IMR-90 (cell line): ENCODE results near the gene ASMTL. TPM values are rescaled to one million over a fixed set of nuclear protein-coding genes. Genes with fewer than 3 reads are reported as not detected.

Experiments used
- ATAC-seq: fragments of 200-7000 bp; cut with Tn5 transposase; 2 replicates; pipeline ENCODE4 v1.9.1; 2020; ENCODE audit warnings: low read depth, mild to moderate bottlenecking, moderate library complexity
- BruUV-seq: library from RNA; stranded (reverse); fragments of 400-500 nt; replicated peaks from 2 replicates; lab custom pipeline; 2021; lab: Mats Ljungman, UMichigan
- CTCF ChIA-PET: fragments of 300-600 bp; formaldehyde crosslinking; extraction: SDS; loops from one replicate; lab custom pipeline; 2021; ENCODE audit warnings: antibody characterized with exemption; lab: Yijun Ruan, JAX
- POLR2A ChIA-PET: fragments of 300-600 bp; sonication (Branson Sonifier 250); formaldehyde crosslinking; loops from one replicate; lab custom pipeline; 2022; ENCODE audit warnings: antibody characterized with exemption; ENCODE audit not compliant: unreplicated experiment; lab: Charles Lee
- DNase-seq: peaks from one replicate; pipeline ENCODE4 v3.0.0; 2013
- H2AFZ ChIP-seq: replicated peaks from 2 replicates; pipeline ENCODE3; 2013; ENCODE audit warnings: low read length, mild to moderate bottlenecking; ENCODE audit not compliant: poor library complexity
- H2AK5ac ChIP-seq: 2 replicates; pipeline ENCODE4 v1.6.1; 2013; ENCODE audit warnings: low read depth, low read length, inconsistent platforms
- H2AK9ac ChIP-seq: replicated peaks from 2 replicates; pipeline ENCODE3; 2013; ENCODE audit warnings: mild to moderate bottlenecking, low read depth, low read length, moderate library complexity; ENCODE audit not compliant: poor library complexity
- H2BK120ac ChIP-seq: 2 replicates; pipeline ENCODE4 v1.6.1; 2013; ENCODE audit warnings: low read depth, low read length, inconsistent platforms
- H2BK15ac ChIP-seq: 3 replicates; pipeline ENCODE4 v1.6.1; 2013; ENCODE audit warnings: low read depth, low read length, inconsistent platforms
- H2BK20ac ChIP-seq: 2 replicates; pipeline ENCODE4 v1.6.1; 2013; ENCODE audit warnings: low read depth, mild to moderate bottlenecking, inconsistent platforms, low read length, moderate library complexity
- H2BK5ac ChIP-seq: 2 replicates; pipeline ENCODE4 v1.6.1; 2013; ENCODE audit warnings: mild to moderate bottlenecking, low read depth, low read length, inconsistent platforms; ENCODE audit not compliant: poor library complexity, severe bottlenecking
- H3K14ac ChIP-seq: replicated peaks from 2 replicates; pipeline ENCODE4 v1.6.1; 2013; ENCODE audit warnings: low read depth, low read length, inconsistent platforms
- H3K18ac ChIP-seq: 2 replicates; pipeline ENCODE4 v1.6.1; 2013; ENCODE audit warnings: low read depth, low read length, control low read depth
- H3K23ac ChIP-seq: 2 replicates; pipeline ENCODE4 v1.6.1; 2013; ENCODE audit warnings: low read depth, low read length, inconsistent platforms
- H3K27ac ChIP-seq: 2 replicates; pipeline ENCODE4 v1.5.1; 2013; ENCODE audit warnings: mild to moderate bottlenecking, control low read depth, low read length; ENCODE audit not compliant: insufficient read depth
- H3K27me3 ChIP-seq: 2 replicates; pipeline ENCODE4 v1.6.1; 2013; ENCODE audit warnings: low read length; ENCODE audit not compliant: control insufficient read depth, insufficient read depth
- H3K36me3 ChIP-seq: 2 replicates; pipeline ENCODE4 v1.6.1; 2013; ENCODE audit warnings: low read length, mixed read lengths; ENCODE audit not compliant: control insufficient read depth, insufficient read depth
- H3K4ac ChIP-seq: 2 replicates; pipeline ENCODE4 v1.6.1; 2013; ENCODE audit warnings: low read depth, low read length, inconsistent platforms
- H3K4me1 ChIP-seq: 2 replicates; pipeline ENCODE4 v1.6.1; 2013; ENCODE audit warnings: low read length, mixed read lengths; ENCODE audit not compliant: control insufficient read depth, insufficient read depth
- H3K4me2 ChIP-seq: 2 replicates; pipeline ENCODE4 v1.6.1; 2013; ENCODE audit warnings: low read depth, mild to moderate bottlenecking, control low read depth, low read length, moderate library complexity
- H3K4me3 ChIP-seq: 2 replicates; pipeline ENCODE4 v1.5.1; 2013; ENCODE audit warnings: low read depth, mild to moderate bottlenecking, control low read depth, low read length, moderate library complexity; ENCODE audit not compliant: insufficient read depth
- H3K56ac ChIP-seq: 2 replicates; pipeline ENCODE4 v1.6.1; 2013; ENCODE audit warnings: low read length, inconsistent platforms; ENCODE audit not compliant: insufficient read depth; ENCODE audit errors: extremely low read depth
- H3K79me1 ChIP-seq, 2 experiments: 2 replicates each; pipeline ENCODE4 v1.6.1; 2013; ENCODE audit warnings: low read length in 2 of 2, inconsistent platforms in 1 of 2, low read depth in 1 of 2
- H3K9ac ChIP-seq: 2 replicates; pipeline ENCODE4 v1.6.1; 2013; ENCODE audit warnings: low read depth, low read length, control low read depth
- H3K9me1 ChIP-seq: 2 replicates; pipeline ENCODE4 v1.6.1; 2013; ENCODE audit warnings: low read length, inconsistent platforms; ENCODE audit not compliant: insufficient read depth
- H3K9me3 ChIP-seq: 2 replicates; pipeline ENCODE4 v1.6.1; 2013; ENCODE audit warnings: low read length; ENCODE audit not compliant: control insufficient read depth, insufficient read depth
- H4K20me1 ChIP-seq: 2 replicates; pipeline ENCODE4 v1.6.1; 2013; ENCODE audit warnings: low read length, inconsistent platforms; ENCODE audit not compliant: insufficient read depth
- H4K5ac ChIP-seq: 2 replicates; pipeline ENCODE4 v1.6.1; 2013; ENCODE audit warnings: mild to moderate bottlenecking, low read depth, low read length, control low read depth
- H4K8ac ChIP-seq, 2 experiments: 2 replicates each; pipeline ENCODE4 v1.6.1; 2013; ENCODE audit warnings: low read depth in 2 of 2, low read length in 2 of 2, control low read depth in 1 of 2, inconsistent platforms in 1 of 2
- H4K91ac ChIP-seq: 2 replicates; pipeline ENCODE4 v1.6.1; 2013; ENCODE audit warnings: low read depth, low read length, inconsistent platforms; ENCODE audit not compliant: insufficient read depth
- BHLHE40 ChIP-seq: fragments of 150-350 bp; IDR thresholded peaks from 2 replicates; pipeline ENCODE4 v1.6.1; 2016; ENCODE audit warnings: mild to moderate bottlenecking, low read depth, low read length
- CEBPB ChIP-seq: IDR thresholded peaks from 2 replicates; pipeline ENCODE4 v1.6.1; 2012; ENCODE audit warnings: low read depth, low read length, improper control_type of control experiment
- CHD1 ChIP-seq: IDR thresholded peaks from 2 replicates; pipeline ENCODE4 v1.6.1; 2012; ENCODE audit warnings: low read depth, low read length, improper control_type of control experiment
- MAFK ChIP-seq: IDR thresholded peaks from 2 replicates; pipeline ENCODE4 v1.6.1; 2012; ENCODE audit warnings: low read depth, low read length, improper control_type of control experiment
- MAZ ChIP-seq: IDR thresholded peaks from 2 replicates; pipeline ENCODE4 v1.6.1; 2012; ENCODE audit warnings: low read depth, mild to moderate bottlenecking, low read length, improper control_type of control experiment, moderate library complexity, borderline replicate concordance
- MXI1 ChIP-seq: IDR thresholded peaks from 2 replicates; pipeline ENCODE4 v1.6.1; 2012; ENCODE audit warnings: low read depth, mild to moderate bottlenecking, low read length, moderate library complexity, borderline replicate concordance
- POLR2A ChIP-seq: IDR thresholded peaks from 2 replicates; pipeline ENCODE4 v1.6.1; 2012; ENCODE audit warnings: mild to moderate bottlenecking, low read depth, low read length
- RAD21 ChIP-seq: IDR thresholded peaks from 2 replicates; pipeline ENCODE4 v1.6.1; 2012; ENCODE audit warnings: low read length, improper control_type of control experiment
- RCOR1 ChIP-seq: IDR thresholded peaks from 2 replicates; pipeline ENCODE4 v1.6.1; 2012; ENCODE audit warnings: mild to moderate bottlenecking, low read length, improper control_type of control experiment; ENCODE audit not compliant: insufficient replicate concordance
- SMC3 ChIP-seq: fragments of 150-350 bp; IDR thresholded peaks from 2 replicates; pipeline ENCODE4 v1.6.1; 2016; ENCODE audit warnings: low read depth, mild to moderate bottlenecking, antibody characterized with exemption, low read length, moderate library complexity
- USF2 ChIP-seq: fragments of 150-350 bp; IDR thresholded peaks from 2 replicates; pipeline ENCODE4 v1.6.1; 2017; ENCODE audit warnings: mild to moderate bottlenecking, antibody characterized with exemption, low read length, low read depth
- WGBS, 2 experiments: methylation state at CpG; one replicate each; pipeline versions ENCODE4 v1.1.5 to v1.1.7; 2013; ENCODE audit warnings: missing lambda C conversion rate in 2 of 2; ENCODE audit not compliant: insufficient read length in 1 of 2; ENCODE audit errors: extremely low coverage in 2 of 2; 5-methylcytosine and 5-hydroxymethylcytosine counted together
- dilution Hi-C: fragments of 300-500 bp; cut with HindIII; formaldehyde crosslinking; loops from one replicate; pipeline ENCODE4 v1.14.3; 2018; ENCODE audit warnings: low sequenced_read_pairs; ENCODE audit not compliant: unreplicated experiment
- in situ Hi-C: fragments of 300-500 bp; cut with MboI; formaldehyde crosslinking; loops from 3 replicates; pipeline ENCODE4 v1.14.3; 2019; ENCODE audit warnings: low sequenced_read_pairs, inconsistent platforms, mixed read lengths
- intact Hi-C: fragments of 100-400 bp; cut with micrococcal nuclease; formaldehyde crosslinking; loops from 2 replicates; pipeline ENCODE4 v1.10.0; 2022
- polyA plus RNA-seq, 3 experiments: library from polyadenylated mRNA; depleted of rRNA; stranded (reverse); fragments of >200 nt; gene quantifications; 2 replicates each; pipeline ENCODE4 v1.2.3, GENCODE V29; 2012; ENCODE audit warnings: low replicate concordance in 1 of 3
- total RNA-seq: library from RNA; depleted of rRNA; stranded (reverse); fragments of >200 nt; gene quantifications from 2 replicates; pipeline ENCODE4 v1.2.3, GENCODE V29; 2012

ASMTL gene
- total and polyA plus RNA-seq, 2 of the 4 experiments (the other 2 are of a cell fraction): 13.4 to 33.4 TPM

DNA sequence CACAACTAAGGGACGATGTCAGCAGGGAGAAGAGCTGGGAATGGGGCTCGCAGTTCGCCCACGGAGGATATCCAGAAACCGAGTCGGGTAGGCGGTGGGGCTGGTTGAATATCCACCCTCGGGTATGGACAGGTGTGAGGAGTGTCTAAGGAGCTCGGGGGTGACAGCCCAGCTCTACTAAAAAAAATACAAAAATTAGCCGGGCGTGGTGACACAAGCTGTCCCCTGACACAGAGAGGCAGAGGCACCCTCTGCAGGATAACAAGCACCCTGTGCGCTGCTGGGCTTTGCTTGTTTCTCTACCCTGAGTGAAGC, 12.2 kb upstream of the ASMTL start:
- intact Hi-C loops: no loop called here
- no peak overlapping the region for H4K8ac ChIP-seq
- ATAC-seq (no peak), DNase-seq (no peak)
- no peak overlapping the region for H2AK9ac ChIP-seq
- no peaks in the 10 kb centered on the region for H3K9me3 ChIP-seq
- H3K27ac ChIP-seq: no peak overlapping the region
- H3K4me1 ChIP-seq: no peaks in the 10 kb centered on the region
- H3K9me1 ChIP-seq: no peaks in the 10 kb centered on the region
- H4K20me1 ChIP-seq: no peaks in the 10 kb centered on the region
- no peak overlapping the region for H2BK20ac ChIP-seq
- H3K36me3 ChIP-seq: no peaks in the 10 kb centered on the region
- TF ChIP-seq CHD1: no peak
- TF ChIP-seq BHLHE40: no peak
- TF ChIP-seq MXI1: no peak
- no peak for TF ChIP-seq CEBPB
- TF ChIP-seq RCOR1: no peak
- TF ChIP-seq POLR2A: no peak
- TF ChIP-seq MAFK: no peak
- TF ChIP-seq SMC3: no peak
- TF ChIP-seq USF2: no peak
- no peak for TF ChIP-seq MAZ
- TF ChIP-seq RAD21: no peak
- ChIA-PET POLR2A (no interaction called here), CTCF (no interaction called here)
- dilution Hi-C loops: no loop called here
- in situ Hi-C loops: loop anchor here (25.0 kb wide), 2 partner anchors 122 to 1347 kb away; partner anchors contain the start of gene AKAP17A
- no peak overlapping the region for H3K14ac ChIP-seq
- no peak overlapping the region for H3K23ac ChIP-seq
- no peak overlapping the region for H3K4ac ChIP-seq
- H2BK120ac ChIP-seq: no peak overlapping the region
- no peak overlapping the region for H3K4me3 ChIP-seq
- no TSS peak for BruUV-seq
- no peak overlapping the region for H3K18ac ChIP-seq
- no CpG with 5 or more reads among the region's 12 CpGs for whole genome bisulfite sequencing, 2 experiments
- no peak overlapping the region for H3K56ac ChIP-seq
- no peak overlapping the region for H4K91ac ChIP-seq
- H2AK5ac ChIP-seq: no peak overlapping the region
- peaks cover 7% of the 10 kb centered on the region; the same call in 1 of the 2 replicates for H3K27me3 ChIP-seq
- no peak overlapping the region for H4K5ac ChIP-seq
- H3K9ac ChIP-seq: no peak overlapping the region
- H2BK5ac ChIP-seq: no peak overlapping the region
- H2AFZ ChIP-seq: no peak overlapping the region
- H2BK15ac ChIP-seq: no peak overlapping the region
- H3K4me2 ChIP-seq: no peak overlapping the region
- no peaks in the 10 kb centered on the region for H3K79me1 ChIP-seq
